PFSK-1 (cell line): Measurements from ENCODE around the gene MGLL. TPM values are rescaled to one million over a fixed set of nuclear protein-coding genes. Genes with fewer than 3 reads are reported as not detected.

Experiments used
- FOXP2 ChIP-seq: optimal IDR thresholded peaks from 2 replicates; pipeline ENCODE3; 2011; ENCODE audit warnings: borderline replicate concordance, control low read depth, inconsistent platforms; ENCODE audit not compliant: insufficient read depth; ENCODE audit errors: extremely low read length, extremely low read depth
- POLR2AphosphoS5 ChIP-seq: IDR thresholded peaks from 2 replicates; pipeline ENCODE4 v1.6.1; 2012; ENCODE audit warnings: low read depth, mild to moderate bottlenecking, control low read depth, low read length, moderate library complexity
- REST ChIP-seq, 2 experiments: IDR thresholded peaks; 2 replicates each; pipeline versions ENCODE4 v1.6.1 to v1.8.0; 2011 to 2012; ENCODE audit warnings: low read depth in 2 of 2, low read length in 2 of 2, control low read depth in 1 of 2, inconsistent platforms in 1 of 2, mild to moderate bottlenecking in 1 of 2, moderate library complexity in 1 of 2; ENCODE audit not compliant: insufficient read depth in 1 of 2
- SIN3A ChIP-seq: IDR thresholded peaks from 2 replicates; pipeline ENCODE4 v1.6.1; 2012; ENCODE audit warnings: mild to moderate bottlenecking, low read length, moderate library complexity, borderline replicate concordance; ENCODE audit not compliant: insufficient read depth
- TAF1 ChIP-seq: IDR thresholded peaks from 2 replicates; pipeline ENCODE4 v1.6.1; 2012; ENCODE audit warnings: low read length, control low read depth, borderline replicate concordance; ENCODE audit not compliant: insufficient read depth
- polyA plus RNA-seq: library from polyadenylated mRNA; unstranded; fragments of >200 nt; gene quantifications from one replicate; pipeline ENCODE4 v1.2.1, GENCODE V29; 2012; ENCODE audit warnings: low read depth, missing spikeins; ENCODE audit not compliant: insufficient read length

Gene MGLL
- polyA plus RNA-seq, result 36.2 TPM

- no peak for TF ChIP-seq SIN3A
- TF ChIP-seq FOXP2, result no peak
- TF ChIP-seq POLR2AphosphoS5, result no peak
- no peak for TF ChIP-seq REST (IDR thresholded peaks at IDR 0.05; ENCODE audit: insufficient read depth in 1 of 2, low read depth in 2 of 2, low read length in 2 of 2)
- TF ChIP-seq TAF1, result no peak
Observed at GRCh38 chr3:127822041-127822681, at the start of gene MGLL. MGLL (minus strand) TSS chr3:127822515; CDS start chr3:127822318, 197 bp downstream.

GRCh38 chr3:127870156-127870555 is 47.8 kb upstream of the MGLL start:
- TF ChIP-seq TAF1, result no peak
- TF ChIP-seq REST (IDR thresholded peaks at IDR 0.05; ENCODE audit: insufficient read depth in 1 of 2, low read depth in 2 of 2, low read length in 2 of 2), result no peak
- TF ChIP-seq SIN3A, result no peak
- TF ChIP-seq FOXP2, result no peak
- no peak for TF ChIP-seq POLR2AphosphoS5

- TF ChIP-seq FOXP2 (no peak), SIN3A (no peak), POLR2AphosphoS5 (no peak), REST (IDR thresholded peaks at IDR 0.05; ENCODE audit: insufficient read depth in 1 of 2, low read depth in 2 of 2, low read length in 2 of 2) (no peak), TAF1 (no peak)
Observed at GRCh38 chr3:127867986-127868385, 45.7 kb upstream of the MGLL start.

- TF ChIP-seq POLR2AphosphoS5 (no peak), TAF1 (no peak), FOXP2 (no peak), SIN3A (no peak), REST (IDR thresholded peaks at IDR 0.05; ENCODE audit: insufficient read depth in 1 of 2, low read depth in 2 of 2, low read length in 2 of 2) (no peak)
Observed at GRCh38 chr3:127867412-127867811, 45.1 kb upstream of the MGLL start.
